UCSD-AML1 (cell line): ENCODE data around the gene MYO3A.
"Not testable (repeated sequence)": the region's sequence is repeated elsewhere in the genome, so short reads cannot be mapped to it uniquely, and the experiment has no call there.

Experiments used
- DNase-seq: peaks from one replicate; lab custom pipeline; 2025; ENCODE audit not compliant: unreplicated experiment; lab: John Stamatoyannopoulos, UW

MYO3A gene

GRCh38 chr10:26067680-26068079, 133.7 kb downstream of the MYO3A start:
- DNase-seq: no peak

GRCh38 chr10:26080971-26081370, 146.9 kb downstream of the MYO3A start:
- DNase-seq: not testable (repeated sequence)

- no peak for DNase-seq
Measured at GRCh38 chr10:26081459-26081858, 147.4 kb downstream of the MYO3A start.

GRCh38 chr10:26085549-26085948, 151.5 kb downstream of the MYO3A start:
- no peak for DNase-seq

GRCh38 chr10:26087666-26088065, 153.6 kb downstream of the MYO3A start:
- DNase-seq: no peak

GRCh38 chr10:26090026-26090425, 156.0 kb downstream of the MYO3A start:
- DNase-seq: no peak

- no peak for DNase-seq
Measured at GRCh38 chr10:26090762-26091161, 156.7 kb downstream of the MYO3A start.

GRCh38 chr10:26093229-26093628, 159.2 kb downstream of the MYO3A start:
- no peak for DNase-seq

- no peak for DNase-seq
Measured at GRCh38 chr10:26095781-26096180, 161.8 kb downstream of the MYO3A start.

GRCh38 chr10:26097549-26097948, 163.5 kb downstream of the MYO3A start:
- DNase-seq: not testable (repeated sequence)

GRCh38 chr10:26112532-26112931, 178.5 kb downstream of the MYO3A start:
- no peak for DNase-seq

GRCh38 chr10:26138613-26139012, 204.6 kb downstream of the MYO3A start:
- no peak for DNase-seq

- DNase-seq: no peak
Measured at GRCh38 chr10:26156019-26156418, 222.0 kb downstream of the MYO3A start.

GRCh38 chr10:26157734-26158133, 223.7 kb downstream of the MYO3A start:
- DNase-seq: no peak

GRCh38 chr10:26169466-26169865, 235.4 kb downstream of the MYO3A start:
- no peak for DNase-seq

GRCh38 chr10:26172131-26172530, 238.1 kb downstream of the MYO3A start:
- no peak for DNase-seq

- DNase-seq: no peak
Measured at GRCh38 chr10:26173837-26174236, 239.8 kb downstream of the MYO3A start.

GRCh38 chr10:26177341-26177740, 243.3 kb downstream of the MYO3A start:
- DNase-seq: no peak

- DNase-seq: no peak
Measured at GRCh38 chr10:26194275-26194674, 260.2 kb downstream of the MYO3A start.

GRCh38 chr10:26197248-26197647, 263.2 kb downstream of the MYO3A start:
- no peak for DNase-seq

- DNase-seq: no peak
Measured at GRCh38 chr10:26198119-26198518, 264.1 kb downstream of the MYO3A start.

GRCh38 chr10:26199841-26200240, 265.8 kb downstream of the MYO3A start:
- no peak for DNase-seq

GRCh38 chr10:26205223-26205622, 271.2 kb downstream of the MYO3A start:
- DNase-seq: no peak
